ENCODE measurements around the gene SLC1A2.

- TF ChIP-seq POLR2AphosphoS5 (IDR thresholded peaks at IDR 0.05; ENCODE audit: low read depth, low read length) (no peak), POLR2A (IDR thresholded peaks at IDR 0.05; ENCODE audit: low read depth, low read length) (no peak), TAF1 (IDR thresholded peaks at IDR 0.05; ENCODE audit: borderline replicate concordance, low read depth, low read length) (no peak)
Measured at GRCh38 chr11:35404388-35404775, 15.0 kb downstream of the SLC1A2 start.
